ENCODE results near the gene SLC6A3.

GRCh38 chr5:1437226-1437829, 7.9 kb downstream of the SLC6A3 start:
- TF ChIP-seq CTCF (IDR thresholded peaks at IDR 0.05) (no peak), POLR2A (IDR thresholded peaks at IDR 0.05) (no peak)

All from testis (tissue), 2 donors.